Measurements from ENCODE around the gene ACSM3. TPM values are rescaled to one million over a fixed set of nuclear protein-coding genes. Genes with fewer than 3 reads are reported as not detected.

The ACSM3 gene
- total and polyA plus RNA-seq, 10 of the 15 experiments (the other 5 are each of a cell fraction or from before 2014, with no cell fraction given), result 4.9 to 21.0 (median 7.0) TPM

- TF ChIP-seq ZBTB40 (IDR thresholded peaks at IDR 0.05; ENCODE audit: borderline replicate concordance) (peak; percentile 96), GABPA (IDR thresholded peaks at IDR 0.05; ENCODE audit: low read depth) (peak; percentile 97), ESRRA (IDR thresholded peaks at IDR 0.05; ENCODE audit: low read length) (no peak), ZSCAN29 (IDR thresholded peaks at IDR 0.05) (peak; percentile 29; the same call in 1 of the 2 replicates), NKRF (conservative IDR thresholded peaks at IDR 0.05) (peak; percentile 99), RB1 (IDR thresholded peaks at IDR 0.05; ENCODE audit: borderline replicate concordance) (peak; percentile 17; the same call in 1 of the 2 replicates), POLR2AphosphoS5 (IDR thresholded peaks at IDR 0.05; ENCODE audit: low read length) (peak; percentile 70), YY1 (IDR thresholded peaks at IDR 0.05; ENCODE audit: low read depth, low read length) (peak; percentile 89), TCF3 (IDR thresholded peaks at IDR 0.05; ENCODE audit: borderline replicate concordance, insufficient read depth, low read depth, low read length) (peak; percentile 50; the same call in 1 of the 2 replicates), NFYA (IDR thresholded peaks at IDR 0.05; ENCODE audit: borderline replicate concordance, low read depth, low read length) (no peak), KAT2A (conservative IDR thresholded peaks at IDR 0.05; ENCODE audit: control insufficient read depth, low read depth, low read length) (no peak)
Observed at GRCh38 chr16:20806168-20807050, 42.6 kb downstream of the ACSM3 start, which contains the start of the genes ERI2 and REXO5 (continued).
